ENCODE results near the gene GPR108.

The GPR108 gene

DNA sequence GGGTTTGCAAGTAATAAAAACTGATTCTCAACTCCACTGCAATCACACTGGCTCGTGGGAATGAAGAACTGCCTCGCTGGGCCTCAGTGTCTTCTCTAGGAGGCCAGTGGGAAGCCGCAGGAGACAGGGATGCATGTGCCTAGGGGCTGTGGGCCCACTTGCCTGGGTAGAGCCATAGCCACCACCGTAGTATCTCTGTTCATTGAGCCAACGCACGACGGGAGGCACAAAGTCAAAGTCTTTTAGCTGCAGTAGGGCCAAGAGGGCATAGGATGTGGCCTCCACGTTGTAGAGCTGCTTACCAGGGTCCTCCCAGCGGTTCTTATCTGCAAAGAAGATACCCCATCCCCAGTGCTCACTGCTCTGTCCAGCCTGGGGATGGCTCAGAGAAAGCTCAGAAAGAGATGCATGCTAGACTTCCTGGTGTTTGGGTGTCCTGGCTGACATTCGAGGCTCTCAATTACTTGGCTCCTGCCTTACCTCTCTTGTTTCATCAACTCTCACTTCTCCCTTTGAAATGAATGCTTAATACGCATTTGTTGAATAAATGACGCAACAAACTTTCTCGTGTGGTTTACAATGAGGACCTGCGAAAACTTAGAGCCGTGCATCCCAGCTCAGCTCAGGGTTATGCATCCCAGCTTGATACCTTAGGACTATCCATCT is 51.3 kb downstream of the GPR108 start:
- no peak overlapping the region for H3K9ac ChIP-seq (ENCODE audit: low read length)
- H3K27ac ChIP-seq (ENCODE audit: low read depth, low read length): no peak overlapping the region
- H3K9me3 ChIP-seq (ENCODE audit: control insufficient read depth, insufficient read depth, low read depth, low read length): no peaks in the 10 kb centered on the region
- no peak overlapping the region for H3K4me3 ChIP-seq (ENCODE audit: low read depth, low read length)
- H3K27me3 ChIP-seq (ENCODE audit: control insufficient read depth, insufficient read depth, low read length): no peaks in the 10 kb centered on the region
- H3K36me3 ChIP-seq (ENCODE audit: control insufficient read depth, insufficient read depth, low read length): peaks cover 41% of the 10 kb centered on the region
- no peaks in the 10 kb centered on the region for H3K4me1 ChIP-seq (ENCODE audit: control insufficient read depth, insufficient read depth, low read length)

DNA sequence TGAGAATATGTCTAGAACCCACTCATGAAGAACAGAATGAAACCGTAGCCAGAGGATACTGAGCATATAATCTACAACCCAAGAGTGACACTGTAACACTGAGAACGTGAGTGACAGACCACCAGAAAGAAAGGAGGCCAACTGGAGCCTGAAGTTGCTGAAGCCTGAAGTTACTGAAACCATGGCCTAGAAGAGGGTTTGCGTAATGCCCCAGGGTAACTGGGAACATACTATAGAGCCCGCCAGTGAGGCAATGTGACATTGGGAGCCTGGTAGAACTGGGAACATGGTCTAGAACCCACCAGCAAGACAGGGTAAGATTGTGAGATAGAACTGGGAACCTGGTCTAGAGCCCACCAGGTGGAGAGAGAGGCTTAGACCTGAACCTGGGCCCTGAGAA is 51.9 kb downstream of the GPR108 start:
- Histone ChIP-seq H3K4me3 (ENCODE audit: low read depth, low read length) (no peak overlapping the region), H3K9me3 (ENCODE audit: control insufficient read depth, insufficient read depth, low read depth, low read length) (0 out of 2 replicates have a peak, but pooled peaks cover 2% of the 10 kb centered on the region), H3K36me3 (ENCODE audit: control insufficient read depth, insufficient read depth, low read length) (peaks cover 41% of the 10 kb centered on the region), H3K9ac (ENCODE audit: low read length) (no peak overlapping the region), H3K27ac (ENCODE audit: low read depth, low read length) (no peak overlapping the region), H3K4me1 (ENCODE audit: control insufficient read depth, insufficient read depth, low read length) (no peaks in the 10 kb centered on the region), H3K27me3 (ENCODE audit: control insufficient read depth, insufficient read depth, low read length) (no peaks in the 10 kb centered on the region)

DNA sequence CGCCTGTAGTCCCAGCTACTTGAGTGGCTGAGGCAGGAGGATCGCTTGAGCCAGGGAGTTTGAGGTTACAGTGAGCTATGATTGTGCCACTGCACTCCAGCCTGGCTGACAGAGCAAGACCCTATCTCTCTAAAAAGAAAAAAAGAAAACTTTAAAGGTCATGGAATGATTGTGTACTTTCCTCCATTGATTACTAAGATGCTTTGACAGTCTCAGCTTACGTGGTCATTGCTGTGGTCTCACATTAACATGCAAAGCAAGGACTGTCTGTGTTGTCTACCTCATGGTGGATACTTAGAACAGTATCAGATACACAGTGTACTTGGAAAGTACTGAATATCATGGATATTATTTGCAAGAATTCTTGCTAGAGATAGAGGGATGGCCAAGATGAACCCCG is 53.4 kb downstream of the GPR108 start:
- Histone ChIP-seq H3K9ac (ENCODE audit: low read length) (no peak overlapping the region), H3K36me3 (ENCODE audit: control insufficient read depth, insufficient read depth, low read length) (peaks cover 45% of the 10 kb centered on the region), H3K9me3 (ENCODE audit: control insufficient read depth, insufficient read depth, low read depth, low read length) (0 out of 2 replicates have a peak, but pooled peaks cover 5% of the 10 kb centered on the region), H3K27ac (ENCODE audit: low read depth, low read length) (no peak overlapping the region), H3K27me3 (ENCODE audit: control insufficient read depth, insufficient read depth, low read length) (no peaks in the 10 kb centered on the region), H3K4me1 (ENCODE audit: control insufficient read depth, insufficient read depth, low read length) (no peaks in the 10 kb centered on the region), H3K4me3 (ENCODE audit: low read depth, low read length) (no peak overlapping the region)

DNA sequence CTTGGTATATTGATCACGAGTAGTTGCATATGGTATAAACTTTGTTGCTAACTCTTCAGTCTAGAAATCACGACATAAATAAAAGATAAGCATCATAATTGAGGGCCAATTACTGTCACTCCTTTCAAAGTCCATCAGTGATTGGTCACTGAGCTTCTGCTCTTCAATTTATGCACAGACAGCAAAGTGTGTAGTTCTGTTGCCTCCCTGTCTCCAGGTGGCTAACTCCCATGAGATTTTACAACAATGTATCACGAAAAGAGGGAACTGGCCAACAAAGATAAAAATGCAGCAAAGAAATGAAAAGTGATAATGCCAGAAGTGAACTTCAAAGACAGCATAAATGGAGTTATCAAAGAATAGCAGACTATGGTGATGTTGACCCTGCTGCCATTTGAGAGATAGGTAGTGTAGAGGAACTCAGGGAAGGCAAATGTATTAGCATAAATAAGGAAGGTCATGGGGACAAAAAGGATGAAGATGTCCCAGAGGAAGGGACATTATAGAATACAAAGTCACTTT is 54.7 kb downstream of the GPR108 start:
- Histone ChIP-seq H3K9me3 (ENCODE audit: control insufficient read depth, insufficient read depth, low read depth, low read length) (0 out of 2 replicates have a peak, but pooled peaks cover 5% of the 10 kb centered on the region), H3K4me3 (ENCODE audit: low read depth, low read length) (no peak overlapping the region), H3K9ac (ENCODE audit: low read length) (no peak overlapping the region), H3K27me3 (ENCODE audit: control insufficient read depth, insufficient read depth, low read length) (no peaks in the 10 kb centered on the region), H3K4me1 (ENCODE audit: control insufficient read depth, insufficient read depth, low read length) (peaks cover 5% of the 10 kb centered on the region), H3K27ac (ENCODE audit: low read depth, low read length) (no peak overlapping the region), H3K36me3 (ENCODE audit: control insufficient read depth, insufficient read depth, low read length) (peaks cover 45% of the 10 kb centered on the region)

- Histone ChIP-seq H3K9ac (ENCODE audit: low read length) (no peak overlapping the region), H3K27me3 (ENCODE audit: control insufficient read depth, insufficient read depth, low read length) (no peaks in the 10 kb centered on the region), H3K9me3 (ENCODE audit: control insufficient read depth, insufficient read depth, low read depth, low read length) (0 out of 2 replicates have a peak, but pooled peaks cover 5% of the 10 kb centered on the region), H3K4me3 (ENCODE audit: low read depth, low read length) (no peak overlapping the region), H3K27ac (ENCODE audit: low read depth, low read length) (no peak overlapping the region), H3K36me3 (ENCODE audit: control insufficient read depth, insufficient read depth, low read length) (peaks cover 30% of the 10 kb centered on the region), H3K4me1 (ENCODE audit: control insufficient read depth, insufficient read depth, low read length) (peaks cover 12% of the 10 kb centered on the region)
These were observed 57.2 kb downstream of the GPR108 start for GRCh38 chr19:6680141-6680540.
